K562 (cell line): ENCODE data around the gene KRT35. TPM values are rescaled to one million over a fixed set of nuclear protein-coding genes. Genes with fewer than 3 reads are reported as not detected.

ENCODE experiments used
- ATAC-seq: fragments of 200-7000 bp; cut with Tn5 transposase; 3 replicates; pipeline ENCODE4 v1.9.1; 2020; ENCODE audit warnings: moderate library complexity
- BruUV-seq: library from RNA; stranded (reverse); fragments of 400-500 nt; replicated peaks from 2 replicates; lab custom pipeline; 2021; lab: Mats Ljungman, UMichigan
- CTCF ChIA-PET: fragments of 300-600 bp; formaldehyde crosslinking; extraction: SDS; loops from one replicate; lab custom pipeline; 2021; ENCODE audit warnings: low intra/inter-chr PET ratio; lab: Yijun Ruan, JAX
- POLR2A ChIA-PET: fragments of 300-600, 350-650 bp; sonication (Branson Sonifier 250); formaldehyde crosslinking; extraction: SDS; loops from one replicate; lab custom pipeline; 2021; ENCODE audit warnings: antibody characterized with exemption, inconsistent platforms; lab: Yijun Ruan, JAX
- DNase-seq, 4 experiments: peaks; one replicate each; pipeline versions ENCODE4 v3.0.0 to v3.0.0-alpha.2; 2011 to 2018; ENCODE audit warnings: low spot score in 3 of 4, mixed read lengths in 3 of 4; ENCODE audit errors: extremely low read depth in 1 of 4
- FAIRE-seq: peaks from 2 replicates; lab custom pipeline; 2011; peaks lifted over from hg19 to GRCh38; lab: Jason Lieb, UNC
- H2AFZ ChIP-seq: 2 replicates; pipeline ENCODE4 v1.6.0; 2011; ENCODE audit warnings: low read depth, low read length, control low read depth, inconsistent platforms
- H3K27ac ChIP-seq: fragments of 200-600 bp; 3 replicates; pipeline ENCODE4 v1.8.0; 2011; ENCODE audit warnings: low read depth, mild to moderate bottlenecking, control low read depth, inconsistent platforms, low read length, moderate library complexity, mixed read lengths; ENCODE audit errors: extremely low read depth
- H3K27me3 ChIP-seq, 2 experiments: fragments of 300-600 bp in 1 of 2; 2 replicates in 1 of 2; 3 replicates in 1 of 2; pipeline versions ENCODE4 v1.6.0 to v1.8.0; 2011; ENCODE audit warnings: inconsistent platforms in 2 of 2, low read length in 2 of 2, mild to moderate bottlenecking in 1 of 2, mixed read lengths in 1 of 2, moderate library complexity in 1 of 2; ENCODE audit not compliant: control insufficient read depth in 2 of 2, insufficient read depth in 2 of 2
- H3K36me3 ChIP-seq: fragments of 300-600 bp; 3 replicates; pipeline ENCODE4 v1.8.0; 2011; ENCODE audit warnings: mild to moderate bottlenecking, low read length, inconsistent platforms; ENCODE audit not compliant: control insufficient read depth, insufficient read depth
- H3K4me1 ChIP-seq, 2 experiments: fragments of 200-600 bp in 1 of 2; replicated peaks in 1 of 2; 2 replicates in 1 of 2; 3 replicates in 1 of 2; pipeline versions ENCODE4 v1.5.1 to v1.8.0; 2011; ENCODE audit warnings: inconsistent platforms in 2 of 2, low read length in 2 of 2, mild to moderate bottlenecking in 1 of 2, mixed read lengths in 1 of 2, moderate library complexity in 1 of 2; ENCODE audit not compliant: control insufficient read depth in 2 of 2, insufficient read depth in 2 of 2
- H3K4me2 ChIP-seq: 2 replicates; pipeline ENCODE4 v1.6.1; 2011; ENCODE audit warnings: low read length, control low read depth, inconsistent platforms, mixed read lengths; ENCODE audit not compliant: insufficient read depth
- H3K4me3 ChIP-seq: fragments of 200-600 bp; sonication (generic), shearing (Covaris generic); 2 replicates; pipeline ENCODE4 v1.5.1; 2016; ENCODE audit warnings: control low read depth, inconsistent platforms
- H3K79me2 ChIP-seq: fragments of 200-600 bp; 3 replicates; pipeline ENCODE4 v1.8.0; 2011; ENCODE audit warnings: low read length, inconsistent platforms; ENCODE audit not compliant: control insufficient read depth, insufficient read depth
- H3K9ac ChIP-seq, 2 experiments: 2 replicates each; pipeline versions ENCODE4 v1.6.0 to v1.6.1; 2011; ENCODE audit warnings: low read depth in 2 of 2, low read length in 2 of 2, control low read depth in 1 of 2, inconsistent platforms in 1 of 2, mild to moderate bottlenecking in 1 of 2, mixed read lengths in 1 of 2; ENCODE audit not compliant: insufficient read depth in 1 of 2
- H3K9me1 ChIP-seq: one replicate; pipeline ENCODE4 v1.6.0; 2011; ENCODE audit warnings: inconsistent platforms, mild to moderate bottlenecking, low read length, moderate library complexity; ENCODE audit not compliant: control insufficient read depth, insufficient read depth
- H3K9me3 ChIP-seq: replicated peaks from 2 replicates; pipeline ENCODE4 v1.5.1; 2011; ENCODE audit warnings: low read depth, low read length, inconsistent platforms; ENCODE audit not compliant: control insufficient read depth, insufficient read depth
- H4K20me1 ChIP-seq: replicated peaks from 2 replicates; pipeline ENCODE4 v1.6.1; 2011; ENCODE audit warnings: low read length, inconsistent platforms, mixed read lengths; ENCODE audit not compliant: control insufficient read depth, insufficient read depth
- BRCA1 ChIP-seq, 2 experiments: fragments of 450-650 bp in 1 of 2; sonication (generic) in 1 of 2; formaldehyde crosslinking in 1 of 2; IDR thresholded peaks; 2 replicates each; pipeline versions ENCODE4 v1.5.0 to v1.6.1; 2017 to 2020; ENCODE audit warnings: mild to moderate bottlenecking in 1 of 2, missing genetic modification reagents in 1 of 2
- EHMT2 ChIP-seq: fragments of 450-650 bp; IDR thresholded peaks from 2 replicates; pipeline ENCODE4 v1.6.1; 2018; ENCODE audit warnings: antibody characterized with exemption
- HDAC3 ChIP-seq: fragments of 450-650 bp; IDR thresholded peaks from 2 replicates; pipeline ENCODE4 v1.6.1; 2018; ENCODE audit warnings: borderline replicate concordance, mild to moderate bottlenecking, moderate library complexity; ENCODE audit not compliant: partially characterized antibody
- MCM2 ChIP-seq: fragments of 450-650 bp; IDR thresholded peaks from 2 replicates; pipeline ENCODE4 v1.6.1; 2017; ENCODE audit warnings: low read depth, mild to moderate bottlenecking
- MCM7 ChIP-seq, 2 experiments: fragments of 450-650 bp; IDR thresholded peaks; 2 replicates each; pipeline ENCODE4 v1.6.1; 2016 to 2018
- NR4A1 ChIP-seq, 2 experiments: fragments of 250-450 bp in 1 of 2; fragments of 450-650 bp in 1 of 2; sonication (Bioruptor Pico) in 1 of 2; IDR thresholded peaks; 2 replicates each; pipeline versions ENCODE4 v1.4.0 to v1.6.1; 2016 to 2020; ENCODE audit warnings: mild to moderate bottlenecking in 2 of 2, missing compliant biosample characterization in 1 of 2, missing genetic modification characterization in 1 of 2, moderate library complexity in 1 of 2
- SRSF3 ChIP-seq: fragments of 200-400 bp; formaldehyde crosslinking; IDR thresholded peaks from 2 replicates; pipeline ENCODE4 v1.6.1; 2016; ENCODE audit warnings: mild to moderate bottlenecking, low read length, moderate library complexity; ENCODE audit not compliant: insufficient read depth
- ZNF140 ChIP-seq: fragments of 250-450 bp; sonication (Bioruptor Pico); IDR thresholded peaks from 2 replicates; pipeline ENCODE4 v1.8.0; 2021; ENCODE audit warnings: moderate library complexity, mild to moderate bottlenecking, inconsistent platforms
- ZNF707 ChIP-seq: fragments of 250-450 bp; sonication (Bioruptor Pico); conservative IDR thresholded peaks from 2 replicates; pipeline ENCODE4 v1.8.0; 2022; ENCODE audit warnings: inconsistent platforms, mild to moderate bottlenecking, moderate library complexity
- ZSCAN29 ChIP-seq: fragments of 450-650 bp; IDR thresholded peaks from 2 replicates; pipeline ENCODE4 v1.6.1; 2017
- WGBS: fragments of 100-300 bp; shearing (Covaris generic); methylation state at CpG from one replicate; pipeline ENCODE4 v1.1.6; 2016; ENCODE audit warnings: low coverage, mixed read lengths; ENCODE audit not compliant: insufficient coverage; ENCODE audit errors: missing lambda C conversion rate; 5-methylcytosine and 5-hydroxymethylcytosine counted together
- in situ Hi-C: fragments of 300-500 bp; cut with MboI; formaldehyde crosslinking; loops from 4 replicates; pipeline ENCODE4 v1.15.0; 2018; ENCODE audit warnings: inconsistent platforms, mixed read lengths
- intact Hi-C: fragments of 100-400 bp; cut with micrococcal nuclease; formaldehyde crosslinking; loops from 2 replicates; pipeline ENCODE4 v1.14.2; 2022
- polyA plus RNA-seq, 8 experiments: library from polyadenylated mRNA; depleted of rRNA in 4 of 8; stranded (reverse) in 5 of 8; unstranded in 3 of 8; fragments of >200 nt; fragmentation: Nextera tagmentation in 2 of 8; fragmentation: Illumina TruSeq in 1 of 8; extraction: Ambion mirVana in 2 of 8; extraction: Trizol in 1 of 8; gene quantifications; 2 replicates each; pipeline versions ENCODE4 v1.2.1 to v1.2.3, GENCODE V29; 2011 to 2014; ENCODE audit warnings: inconsistent platforms in 1 of 8, missing spikeins in 1 of 8
- total RNA-seq, 7 experiments: library from RNA; depleted of rRNA in 6 of 7; stranded (reverse); fragments of >200 nt in 6 of 7; fragmentation: Illumina TruSeq in 2 of 7; extraction: Trizol in 2 of 7; gene quantifications; 2 replicates each; pipeline versions ENCODE4 v1.2.1 to v1.2.3, GENCODE V29; 2011 to 2021; ENCODE audit warnings: low replicate concordance in 1 of 7
- TF ChIP-seq, protein P1 (sequence below): sonication (generic); formaldehyde crosslinking; IDR thresholded peaks from 2 replicates; pipeline ENCODE4 v1.5.0; 2020; ENCODE audit warnings: missing genetic modification reagents
- TF ChIP-seq, protein P2 (sequence below): IDR thresholded peaks from 3 replicates; pipeline ENCODE4 v1.6.1; 2011; ENCODE audit warnings: borderline replicate concordance, mild to moderate bottlenecking; ENCODE audit not compliant: insufficient read length, insufficient read depth
- TF ChIP-seq, protein P3 (sequence below): sonication (generic); formaldehyde crosslinking; IDR thresholded peaks from 2 replicates; pipeline ENCODE4 v1.9.0; 2022; ENCODE audit warnings: mild to moderate bottlenecking, missing genetic modification reagents
- TF ChIP-seq, protein P4 (sequence below): sonication (generic); formaldehyde crosslinking; IDR thresholded peaks from 2 replicates; pipeline ENCODE4 v1.8.1; 2023; ENCODE audit warnings: mild to moderate bottlenecking, missing genetic modification reagents, moderate library complexity
- TF ChIP-seq, protein P5 (sequence below): sonication (generic); formaldehyde crosslinking; IDR thresholded peaks from 2 replicates; pipeline ENCODE4 v1.8.0; 2022; ENCODE audit warnings: mild to moderate bottlenecking, low read depth, missing genetic modification reagents
- TF ChIP-seq, protein P6 (sequence below): fragments of 450-650 bp; IDR thresholded peaks from 2 replicates; pipeline ENCODE4 v1.6.1; 2016; ENCODE audit warnings: low read depth, mild to moderate bottlenecking, moderate library complexity
- TF ChIP-seq, protein P7 (sequence below): fragments of 250-450 bp; sonication (Bioruptor Pico); IDR thresholded peaks from 2 replicates; pipeline ENCODE4 v1.9.0; 2021; ENCODE audit warnings: mild to moderate bottlenecking

The KRT35 gene
- total and polyA plus RNA-seq, 9 of the 15 experiments (the other 6 are each of a cell fraction or from before 2014, with no cell fraction given) = not detected

DNA sequence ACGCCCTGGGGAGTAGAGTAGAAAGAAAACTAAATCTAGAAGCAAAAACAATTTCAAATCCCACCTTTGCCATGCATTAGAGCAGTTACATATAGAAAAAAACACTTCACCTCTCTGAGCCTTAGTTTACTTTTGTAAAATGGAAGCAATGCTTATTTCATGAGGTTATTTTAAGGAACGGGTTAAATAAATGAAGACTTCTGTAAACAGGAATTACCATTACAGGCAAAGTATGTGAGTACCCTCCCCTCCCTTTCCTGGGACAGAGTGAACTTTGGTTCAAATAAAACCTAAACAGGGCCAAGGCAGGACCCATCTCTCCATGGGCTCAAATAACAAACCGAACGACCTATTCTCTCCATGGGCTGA lies 42.3 kb upstream of the KRT35 start:
- peaks cover 25% of the 10 kb centered on the region for H3K79me2 ChIP-seq
- FAIRE-seq (peak; percentile 26), ATAC-seq (no peak), DNase-seq (no peak)
- no peaks in the 10 kb centered on the region for H3K27me3 ChIP-seq
- no TSS peak for BruUV-seq
- no peaks in the 10 kb centered on the region for H3K9me3 ChIP-seq
- no peak overlapping the region for H3K27ac ChIP-seq
- no peak overlapping the region for H3K4me2 ChIP-seq
- H2AFZ ChIP-seq = no peak overlapping the region
- 64% methylated on average over 4 of the region's 4 CpGs for WGBS
- no peak overlapping the region for H3K4me3 ChIP-seq
- ChIA-PET POLR2A (no interaction called here), CTCF (no interaction called here)
- H3K9ac ChIP-seq = no peak overlapping the region
- in situ Hi-C loops (no loop called here), intact Hi-C loops (no loop called here)
- no peaks in the 10 kb centered on the region; the same call in 1 of the 2 replicates for H4K20me1 ChIP-seq
- H3K9me1 ChIP-seq = no peaks in the 10 kb centered on the region
- H3K36me3 ChIP-seq = peaks cover 33% of the 10 kb centered on the region; the same call in 1 of the 3 replicates
- peaks cover 36 to 79% of the 10 kb centered on the region in 2 experiments for H3K4me1 ChIP-seq
- TF ChIP-seq, protein P1, sequence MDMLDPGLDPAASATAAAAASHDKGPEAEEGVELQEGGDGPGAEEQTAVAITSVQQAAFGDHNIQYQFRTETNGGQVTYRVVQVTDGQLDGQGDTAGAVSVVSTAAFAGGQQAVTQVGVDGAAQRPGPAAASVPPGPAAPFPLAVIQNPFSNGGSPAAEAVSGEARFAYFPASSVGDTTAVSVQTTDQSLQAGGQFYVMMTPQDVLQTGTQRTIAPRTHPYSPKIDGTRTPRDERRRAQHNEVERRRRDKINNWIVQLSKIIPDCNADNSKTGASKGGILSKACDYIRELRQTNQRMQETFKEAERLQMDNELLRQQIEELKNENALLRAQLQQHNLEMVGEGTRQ (CRISPR knock-in tag) = no peak
- TF ChIP-seq EHMT2 = no peak
- TF ChIP-seq, protein P2, sequence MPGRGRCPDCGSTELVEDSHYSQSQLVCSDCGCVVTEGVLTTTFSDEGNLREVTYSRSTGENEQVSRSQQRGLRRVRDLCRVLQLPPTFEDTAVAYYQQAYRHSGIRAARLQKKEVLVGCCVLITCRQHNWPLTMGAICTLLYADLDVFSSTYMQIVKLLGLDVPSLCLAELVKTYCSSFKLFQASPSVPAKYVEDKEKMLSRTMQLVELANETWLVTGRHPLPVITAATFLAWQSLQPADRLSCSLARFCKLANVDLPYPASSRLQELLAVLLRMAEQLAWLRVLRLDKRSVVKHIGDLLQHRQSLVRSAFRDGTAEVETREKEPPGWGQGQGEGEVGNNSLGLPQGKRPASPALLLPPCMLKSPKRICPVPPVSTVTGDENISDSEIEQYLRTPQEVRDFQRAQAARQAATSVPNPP = no peak
- TF ChIP-seq MCM7 (IDR thresholded peaks at IDR 0.05) = no peak
- TF ChIP-seq, protein P3, sequence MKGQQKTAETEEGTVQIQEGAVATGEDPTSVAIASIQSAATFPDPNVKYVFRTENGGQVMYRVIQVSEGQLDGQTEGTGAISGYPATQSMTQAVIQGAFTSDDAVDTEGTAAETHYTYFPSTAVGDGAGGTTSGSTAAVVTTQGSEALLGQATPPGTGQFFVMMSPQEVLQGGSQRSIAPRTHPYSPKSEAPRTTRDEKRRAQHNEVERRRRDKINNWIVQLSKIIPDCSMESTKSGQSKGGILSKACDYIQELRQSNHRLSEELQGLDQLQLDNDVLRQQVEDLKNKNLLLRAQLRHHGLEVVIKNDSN (CRISPR knock-in tag) = no peak
- TF ChIP-seq, protein P4, sequence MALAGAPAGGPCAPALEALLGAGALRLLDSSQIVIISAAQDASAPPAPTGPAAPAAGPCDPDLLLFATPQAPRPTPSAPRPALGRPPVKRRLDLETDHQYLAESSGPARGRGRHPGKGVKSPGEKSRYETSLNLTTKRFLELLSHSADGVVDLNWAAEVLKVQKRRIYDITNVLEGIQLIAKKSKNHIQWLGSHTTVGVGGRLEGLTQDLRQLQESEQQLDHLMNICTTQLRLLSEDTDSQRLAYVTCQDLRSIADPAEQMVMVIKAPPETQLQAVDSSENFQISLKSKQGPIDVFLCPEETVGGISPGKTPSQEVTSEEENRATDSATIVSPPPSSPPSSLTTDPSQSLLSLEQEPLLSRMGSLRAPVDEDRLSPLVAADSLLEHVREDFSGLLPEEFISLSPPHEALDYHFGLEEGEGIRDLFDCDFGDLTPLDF = no peak
- TF ChIP-seq, protein P5, sequence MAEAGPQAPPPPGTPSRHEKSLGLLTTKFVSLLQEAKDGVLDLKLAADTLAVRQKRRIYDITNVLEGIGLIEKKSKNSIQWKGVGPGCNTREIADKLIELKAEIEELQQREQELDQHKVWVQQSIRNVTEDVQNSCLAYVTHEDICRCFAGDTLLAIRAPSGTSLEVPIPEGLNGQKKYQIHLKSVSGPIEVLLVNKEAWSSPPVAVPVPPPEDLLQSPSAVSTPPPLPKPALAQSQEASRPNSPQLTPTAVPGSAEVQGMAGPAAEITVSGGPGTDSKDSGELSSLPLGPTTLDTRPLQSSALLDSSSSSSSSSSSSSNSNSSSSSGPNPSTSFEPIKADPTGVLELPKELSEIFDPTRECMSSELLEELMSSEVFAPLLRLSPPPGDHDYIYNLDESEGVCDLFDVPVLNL = no peak
- no peak for TF ChIP-seq SRSF3
- TF ChIP-seq, protein P6, sequence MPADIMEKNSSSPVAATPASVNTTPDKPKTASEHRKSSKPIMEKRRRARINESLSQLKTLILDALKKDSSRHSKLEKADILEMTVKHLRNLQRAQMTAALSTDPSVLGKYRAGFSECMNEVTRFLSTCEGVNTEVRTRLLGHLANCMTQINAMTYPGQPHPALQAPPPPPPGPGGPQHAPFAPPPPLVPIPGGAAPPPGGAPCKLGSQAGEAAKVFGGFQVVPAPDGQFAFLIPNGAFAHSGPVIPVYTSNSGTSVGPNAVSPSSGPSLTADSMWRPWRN = no peak
- TF ChIP-seq MCM2 = no peak
- no peak for TF ChIP-seq ZNF707
- no peak for TF ChIP-seq BRCA1 (IDR thresholded peaks at IDR 0.05)
- no peak for TF ChIP-seq BRCA1 (CRISPR knock-in tag; IDR thresholded peaks at IDR 0.05)
- no peak for TF ChIP-seq ZSCAN29
- TF ChIP-seq, protein P7, sequence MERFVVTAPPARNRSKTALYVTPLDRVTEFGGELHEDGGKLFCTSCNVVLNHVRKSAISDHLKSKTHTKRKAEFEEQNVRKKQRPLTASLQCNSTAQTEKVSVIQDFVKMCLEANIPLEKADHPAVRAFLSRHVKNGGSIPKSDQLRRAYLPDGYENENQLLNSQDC (CRISPR knock-in tag) = no peak
- no peak for TF ChIP-seq HDAC3
- TF ChIP-seq NR4A1 (CRISPR knock-in tag; IDR thresholded peaks at IDR 0.05) = no peak
- TF ChIP-seq NR4A1 (tag; IDR thresholded peaks at IDR 0.05) = no peak
- no peak for TF ChIP-seq ZNF140 (CRISPR knock-in tag)
